Keratinocyte (primary cell): Measurements from ENCODE around the gene INTS1. TPM values are rescaled to one million over a fixed set of nuclear protein-coding genes. Genes with fewer than 3 reads are reported as not detected.

Source experiments
- DNase-seq: peaks from one replicate; pipeline ENCODE4 v3.0.0-alpha.2; 2011; ENCODE audit warnings: low read depth, missing footprints, low spot score
- FAIRE-seq: peaks from 2 replicates; lab custom pipeline; 2011; peaks lifted over from hg19 to GRCh38; lab: Jason Lieb, UNC
- H2AFZ ChIP-seq: 2 replicates; pipeline ENCODE4 v1.6.0; 2012; ENCODE audit warnings: low read length, control low read depth, inconsistent platforms; ENCODE audit not compliant: control insufficient read depth
- H3K27ac ChIP-seq: 2 replicates; pipeline ENCODE4 v1.5.1; 2011; ENCODE audit warnings: low read length; ENCODE audit not compliant: control insufficient read depth, insufficient read depth
- H3K27me3 ChIP-seq: 3 replicates; pipeline ENCODE4 v1.6.0; 2011; ENCODE audit warnings: low read length; ENCODE audit not compliant: control insufficient read depth, insufficient read depth; ENCODE audit errors: extremely low read depth
- H3K36me3 ChIP-seq, 2 experiments: 2 replicates in 1 of 2; 3 replicates in 1 of 2; pipeline ENCODE4 v1.5.1; 2011; ENCODE audit warnings: low read length in 2 of 2, mild to moderate bottlenecking in 1 of 2; ENCODE audit not compliant: control insufficient read depth in 2 of 2, insufficient read depth in 2 of 2; ENCODE audit errors: extremely low read depth in 1 of 2
- H3K4me1 ChIP-seq: 3 replicates; pipeline ENCODE4 v1.5.1; 2011; ENCODE audit warnings: low read length; ENCODE audit not compliant: control insufficient read depth, insufficient read depth; ENCODE audit errors: extremely low read depth
- H3K4me2 ChIP-seq: 3 replicates; pipeline ENCODE4 v1.6.0; 2011; ENCODE audit warnings: low read depth, low read length; ENCODE audit not compliant: control insufficient read depth, insufficient read depth; ENCODE audit errors: extremely low read depth
- H3K4me3 ChIP-seq, 3 experiments: fragments of 200-600 bp in 1 of 3; sonication (generic) in 1 of 3; 2 replicates in 2 of 3; 3 replicates in 1 of 3; pipeline ENCODE4 v1.5.1; 2011 to 2016; ENCODE audit warnings: low read length in 3 of 3, mild to moderate bottlenecking in 3 of 3, control low read depth in 2 of 3, inconsistent platforms in 1 of 3, low read depth in 1 of 3, mixed read lengths in 1 of 3, mixed run types in 1 of 3, moderate library complexity in 1 of 3; ENCODE audit not compliant: control insufficient read depth in 2 of 3, insufficient read depth in 2 of 3; ENCODE audit errors: extremely low read depth in 1 of 3
- H3K79me2 ChIP-seq: 2 replicates; pipeline ENCODE4 v1.6.0; 2012; ENCODE audit warnings: low read length; ENCODE audit not compliant: control insufficient read depth, insufficient read depth
- H3K9ac ChIP-seq: 3 replicates; pipeline ENCODE4 v1.6.0; 2011; ENCODE audit warnings: low read length; ENCODE audit not compliant: control insufficient read depth, insufficient read depth; ENCODE audit errors: extremely low read depth
- H3K9me1 ChIP-seq: 3 replicates; pipeline ENCODE4 v1.6.0; 2011; ENCODE audit warnings: low read length; ENCODE audit not compliant: control insufficient read depth, insufficient read depth; ENCODE audit errors: extremely low read depth
- H3K9me3 ChIP-seq: 2 replicates; pipeline ENCODE4 v1.5.1; 2012; ENCODE audit warnings: low read depth, low read length; ENCODE audit not compliant: control insufficient read depth
- H4K20me1 ChIP-seq: 3 replicates; pipeline ENCODE4 v1.6.0; 2011; ENCODE audit warnings: low read length; ENCODE audit not compliant: control insufficient read depth, insufficient read depth; ENCODE audit errors: extremely low read depth
- EZH2 ChIP-seq: IDR thresholded peaks from one replicate; pipeline ENCODE4 v1.6.1; 2012; ENCODE audit warnings: inconsistent platforms, mild to moderate bottlenecking, low read length, moderate library complexity
- dilution Hi-C: fragments of 300-500 bp; cut with MboI; formaldehyde crosslinking; loops from one replicate; pipeline ENCODE4 v1.7.0; 2020; ENCODE audit warnings: low sequenced_read_pairs; ENCODE audit not compliant: extremely low pct_ligation_motif_present
- polyA plus RNA-seq, 5 experiments: library from polyadenylated mRNA; depleted of rRNA in 3 of 5; stranded (reverse) in 3 of 5; stranded (forward) in 1 of 5; unstranded in 1 of 5; fragments of >200 nt; gene quantifications; 1 replicate in 1 of 5; 2 replicates in 3 of 5; 3 replicates in 1 of 5; pipeline versions ENCODE4 v1.2.1 to v1.2.3, GENCODE V29; 2011 to 2012; ENCODE audit warnings: missing spikeins in 2 of 5, low read depth in 1 of 5, low replicate concordance in 1 of 5
- TF ChIP-seq, protein P1 (sequence below), 3 experiments: IDR thresholded peaks in 1 of 3; conservative IDR thresholded peaks in 1 of 3; optimal IDR thresholded peaks in 1 of 3; 2 replicates in 2 of 3; 3 replicates in 1 of 3; pipeline versions ENCODE3 to v1.5.1; 2011; ENCODE audit warnings: low read length in 3 of 3, mild to moderate bottlenecking in 3 of 3, moderate library complexity in 2 of 3, control low read depth in 1 of 3, inconsistent platforms in 1 of 3; ENCODE audit not compliant: insufficient read depth in 2 of 3; ENCODE audit errors: extremely low read depth in 1 of 3

Gene INTS1
- polyA plus RNA-seq, 1 donor (not counting 4 experiments of a cell fraction or from before 2014, with no cell fraction given): 10.6 TPM

- Histone ChIP-seq H3K27ac (no peak overlapping the region), H3K9ac (no peak overlapping the region), H3K4me1 (no peaks in the 10 kb centered on the region), H3K79me2 (peaks cover 1% of the 10 kb centered on the region), H3K9me3 (no peaks in the 10 kb centered on the region), H3K9me1 (no peaks in the 10 kb centered on the region), H3K36me3 (peaks cover 0 to 11% of the 10 kb centered on the region in 2 experiments), H4K20me1 (peaks cover 2% of the 10 kb centered on the region), H3K4me2 (no peak overlapping the region), H2AFZ (no peak overlapping the region), H3K27me3 (no peaks in the 10 kb centered on the region), H3K4me3 (no peak overlapping the region)
- no peak for DNase-seq
- TF ChIP-seq, protein P1, sequence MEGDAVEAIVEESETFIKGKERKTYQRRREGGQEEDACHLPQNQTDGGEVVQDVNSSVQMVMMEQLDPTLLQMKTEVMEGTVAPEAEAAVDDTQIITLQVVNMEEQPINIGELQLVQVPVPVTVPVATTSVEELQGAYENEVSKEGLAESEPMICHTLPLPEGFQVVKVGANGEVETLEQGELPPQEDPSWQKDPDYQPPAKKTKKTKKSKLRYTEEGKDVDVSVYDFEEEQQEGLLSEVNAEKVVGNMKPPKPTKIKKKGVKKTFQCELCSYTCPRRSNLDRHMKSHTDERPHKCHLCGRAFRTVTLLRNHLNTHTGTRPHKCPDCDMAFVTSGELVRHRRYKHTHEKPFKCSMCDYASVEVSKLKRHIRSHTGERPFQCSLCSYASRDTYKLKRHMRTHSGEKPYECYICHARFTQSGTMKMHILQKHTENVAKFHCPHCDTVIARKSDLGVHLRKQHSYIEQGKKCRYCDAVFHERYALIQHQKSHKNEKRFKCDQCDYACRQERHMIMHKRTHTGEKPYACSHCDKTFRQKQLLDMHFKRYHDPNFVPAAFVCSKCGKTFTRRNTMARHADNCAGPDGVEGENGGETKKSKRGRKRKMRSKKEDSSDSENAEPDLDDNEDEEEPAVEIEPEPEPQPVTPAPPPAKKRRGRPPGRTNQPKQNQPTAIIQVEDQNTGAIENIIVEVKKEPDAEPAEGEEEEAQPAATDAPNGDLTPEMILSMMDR (optimal IDR thresholded peaks at IDR 0.05 in 1 of 3, IDR thresholded peaks at IDR 0.05 in 1 of 3, conservative IDR thresholded peaks at IDR 0.05 in 1 of 3; ENCODE audit: extremely low read depth in 1 of 3, insufficient read depth in 2 of 3, low read length in 3 of 3): no peak
- TF ChIP-seq EZH2: no peak
- dilution Hi-C loops: no loop called here
- FAIRE-seq: no peak
Observed at GRCh38 chr7:1445341-1445740, 58.8 kb downstream of the INTS1 start.

DNA sequence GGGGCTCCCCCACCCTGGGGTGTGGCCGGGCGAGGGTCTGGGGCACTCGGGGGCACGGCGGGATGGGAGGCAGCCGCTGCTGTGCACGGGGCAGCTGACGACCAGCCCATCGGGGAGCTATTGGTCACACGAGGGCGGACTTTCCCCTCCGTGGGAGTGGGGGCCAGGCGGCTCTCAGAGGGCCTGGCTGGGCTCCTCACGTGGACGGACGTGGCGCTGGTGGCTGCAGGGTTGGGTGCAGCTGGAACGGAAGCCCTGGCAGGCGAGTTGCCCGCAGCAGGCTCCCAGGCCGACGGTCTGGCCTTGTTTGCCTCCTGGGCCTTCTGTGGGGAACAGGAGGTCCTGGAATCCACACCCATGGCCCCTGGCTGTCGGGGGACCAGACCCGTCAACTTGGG is 59.3 kb downstream of the INTS1 start:
- Histone ChIP-seq H2AFZ (no peak overlapping the region), H3K4me1 (no peaks in the 10 kb centered on the region), H3K9me3 (no peaks in the 10 kb centered on the region), H3K79me2 (no peaks in the 10 kb centered on the region), H3K9me1 (no peaks in the 10 kb centered on the region), H3K4me2 (no peak overlapping the region), H3K36me3 (peaks cover 0 to 15% of the 10 kb centered on the region in 2 experiments), H3K27me3 (no peaks in the 10 kb centered on the region), H3K4me3 (no peak overlapping the region), H3K27ac (no peak overlapping the region), H4K20me1 (peaks cover 2% of the 10 kb centered on the region), H3K9ac (no peak overlapping the region)
- FAIRE-seq: no peak
- no peak for DNase-seq
- TF ChIP-seq EZH2: no peak
- TF ChIP-seq, protein P1 (optimal IDR thresholded peaks at IDR 0.05 in 1 of 3, IDR thresholded peaks at IDR 0.05 in 1 of 3, conservative IDR thresholded peaks at IDR 0.05 in 1 of 3; ENCODE audit: extremely low read depth in 1 of 3, insufficient read depth in 2 of 3, low read length in 3 of 3): no peak
- dilution Hi-C loops: no loop called here
